Measurements from ENCODE around the gene STK31. TPM values are rescaled to one million over a fixed set of nuclear protein-coding genes. Genes with fewer than 3 reads are reported as not detected.
"Not testable (repeated sequence)": the region's sequence is repeated elsewhere in the genome, so short reads cannot be mapped to it uniquely, and the experiment has no call there.

STK31 gene
- total and polyA plus RNA-seq, 4 donors, result 0.73 to 2.0 (median 0.88) TPM

GRCh38 chr7:23742051-23742450, 32.0 kb downstream of the STK31 start:
- Histone ChIP-seq H3K9me3 (ENCODE audit: control insufficient read depth, insufficient read depth, low read length) (peaks cover 5% of the 10 kb centered on the region), H3K27me3 (ENCODE audit: control insufficient read depth, insufficient read depth, low read length) (no peaks in the 10 kb centered on the region), H3K27ac (ENCODE audit: low read depth, low read length) (no peak overlapping the region), H3K4me1 (ENCODE audit: control insufficient read depth, insufficient read depth, low read length) (no peaks in the 10 kb centered on the region), H3K4me3 (ENCODE audit: low read depth, low read length) (no peak overlapping the region), H3K36me3 (ENCODE audit: control insufficient read depth, insufficient read depth, low read length) (no peaks in the 10 kb centered on the region)
- DNase-seq (ENCODE audit: low read depth in 4 of 6, low spot score in 6 of 6), result no peak

- H3K27ac ChIP-seq (ENCODE audit: low read depth, low read length), result no peak overlapping the region
- DNase-seq (ENCODE audit: low read depth in 4 of 6, low spot score in 6 of 6), result no peak
- WGBS (ENCODE audit: insufficient coverage), result no CpG with 5 or more reads among the region's 4 CpGs
- no peaks in the 10 kb centered on the region for H3K4me1 ChIP-seq (ENCODE audit: control insufficient read depth, insufficient read depth, low read length)
- no peaks in the 10 kb centered on the region for H3K27me3 ChIP-seq (ENCODE audit: control insufficient read depth, insufficient read depth, low read length)
- H3K4me3 ChIP-seq (ENCODE audit: low read depth, low read length), result no peak overlapping the region
- no peaks in the 10 kb centered on the region for H3K36me3 ChIP-seq (ENCODE audit: control insufficient read depth, insufficient read depth, low read length)
- H3K9me3 ChIP-seq (ENCODE audit: control insufficient read depth, insufficient read depth, low read length), result peaks cover 5% of the 10 kb centered on the region
These were observed 33.2 kb downstream of the STK31 start for GRCh38 chr7:23743226-23743625.

GRCh38 chr7:23746629-23747028, 36.6 kb downstream of the STK31 start:
- H3K27ac ChIP-seq (ENCODE audit: low read depth, low read length), result no peak overlapping the region

GRCh38 chr7:23751852-23752251, 41.8 kb downstream of the STK31 start:
- WGBS (ENCODE audit: insufficient coverage), result 100% methylated on average over 1 of the region's 1 CpG
- Histone ChIP-seq H3K9me3 (ENCODE audit: control insufficient read depth, insufficient read depth, low read length) (no peaks in the 10 kb centered on the region), H3K4me3 (ENCODE audit: low read depth, low read length) (no peak overlapping the region), H3K27me3 (ENCODE audit: control insufficient read depth, insufficient read depth, low read length) (no peaks in the 10 kb centered on the region), H3K4me1 (ENCODE audit: control insufficient read depth, insufficient read depth, low read length) (no peaks in the 10 kb centered on the region), H3K36me3 (ENCODE audit: control insufficient read depth, insufficient read depth, low read length) (no peaks in the 10 kb centered on the region), H3K27ac (ENCODE audit: low read depth, low read length) (no peak overlapping the region)
- DNase-seq (ENCODE audit: low read depth in 4 of 6, low spot score in 6 of 6), result no peak

More at GRCh38 chr7:23746629-23747028, 36.6 kb downstream of the STK31 start:
- Histone ChIP-seq H3K9me3 (ENCODE audit: control insufficient read depth, insufficient read depth, low read length) (peaks cover 5% of the 10 kb centered on the region), H3K36me3 (ENCODE audit: control insufficient read depth, insufficient read depth, low read length) (no peaks in the 10 kb centered on the region), H3K4me1 (ENCODE audit: control insufficient read depth, insufficient read depth, low read length) (no peaks in the 10 kb centered on the region), H3K4me3 (ENCODE audit: low read depth, low read length) (no peak overlapping the region), H3K27me3 (ENCODE audit: control insufficient read depth, insufficient read depth, low read length) (no peaks in the 10 kb centered on the region)
- WGBS (ENCODE audit: insufficient coverage), result no CpG with 5 or more reads among the region's 1 CpG
- no peak for DNase-seq (ENCODE audit: low read depth in 4 of 6, low spot score in 6 of 6)

- no CpG with 5 or more reads among the region's 3 CpGs for WGBS (ENCODE audit: insufficient coverage)
These were observed 48.8 kb downstream of the STK31 start for GRCh38 chr7:23758839-23759238.

GRCh38 chr7:23759671-23760391, 49.8 kb downstream of the STK31 start:
- H3K27me3 ChIP-seq (ENCODE audit: control insufficient read depth, insufficient read depth, low read length), result no peaks in the 10 kb centered on the region
- H3K9me3 ChIP-seq (ENCODE audit: control insufficient read depth, insufficient read depth, low read length), result no peaks in the 10 kb centered on the region
- no peak for DNase-seq (ENCODE audit: low read depth in 4 of 6, low spot score in 6 of 6)

More at GRCh38 chr7:23758839-23759238, 48.8 kb downstream of the STK31 start:
- not testable (repeated sequence) for H3K27me3 ChIP-seq (ENCODE audit: control insufficient read depth, insufficient read depth, low read length); H3K4me3 ChIP-seq (ENCODE audit: low read depth, low read length); H3K4me1 ChIP-seq (ENCODE audit: control insufficient read depth, insufficient read depth, low read length); DNase-seq (ENCODE audit: low read depth in 4 of 6, low spot score in 6 of 6); H3K36me3 ChIP-seq (ENCODE audit: control insufficient read depth, insufficient read depth, low read length); H3K9me3 ChIP-seq (ENCODE audit: control insufficient read depth, insufficient read depth, low read length); H3K27ac ChIP-seq (ENCODE audit: low read depth, low read length)

GRCh38 chr7:23765943-23766342, 55.9 kb downstream of the STK31 start:
- DNase-seq (ENCODE audit: low read depth in 4 of 6, low spot score in 6 of 6), result no peak
- Histone ChIP-seq H3K4me1 (ENCODE audit: control insufficient read depth, insufficient read depth, low read length) (no peaks in the 10 kb centered on the region), H3K27me3 (ENCODE audit: control insufficient read depth, insufficient read depth, low read length) (no peaks in the 10 kb centered on the region), H3K36me3 (ENCODE audit: control insufficient read depth, insufficient read depth, low read length) (no peaks in the 10 kb centered on the region), H3K9me3 (ENCODE audit: control insufficient read depth, insufficient read depth, low read length) (no peaks in the 10 kb centered on the region), H3K27ac (ENCODE audit: low read depth, low read length) (no peak overlapping the region), H3K4me3 (ENCODE audit: low read depth, low read length) (no peak overlapping the region)
- WGBS (ENCODE audit: insufficient coverage), result no CpG with 5 or more reads among the region's 3 CpGs

More at GRCh38 chr7:23759671-23760391, 49.8 kb downstream of the STK31 start:
- Histone ChIP-seq H3K27ac (ENCODE audit: low read depth, low read length) (no peak overlapping the region), H3K36me3 (ENCODE audit: control insufficient read depth, insufficient read depth, low read length) (no peaks in the 10 kb centered on the region), H3K4me1 (ENCODE audit: control insufficient read depth, insufficient read depth, low read length) (no peaks in the 10 kb centered on the region), H3K4me3 (ENCODE audit: low read depth, low read length) (no peak overlapping the region)

GRCh38 chr7:23767514-23767913, 57.5 kb downstream of the STK31 start:
- H3K4me3 ChIP-seq (ENCODE audit: low read depth, low read length), result no peak overlapping the region
- no peaks in the 10 kb centered on the region for H3K4me1 ChIP-seq (ENCODE audit: control insufficient read depth, insufficient read depth, low read length)
- no peak for DNase-seq (ENCODE audit: low read depth in 4 of 6, low spot score in 6 of 6)
- H3K27ac ChIP-seq (ENCODE audit: low read depth, low read length), result no peak overlapping the region
- no peaks in the 10 kb centered on the region for H3K9me3 ChIP-seq (ENCODE audit: control insufficient read depth, insufficient read depth, low read length)
- no peaks in the 10 kb centered on the region for H3K27me3 ChIP-seq (ENCODE audit: control insufficient read depth, insufficient read depth, low read length)
- H3K36me3 ChIP-seq (ENCODE audit: control insufficient read depth, insufficient read depth, low read length), result no peaks in the 10 kb centered on the region

- Histone ChIP-seq H3K9me3 (ENCODE audit: control insufficient read depth, insufficient read depth, low read length) (no peaks in the 10 kb centered on the region), H3K4me3 (ENCODE audit: low read depth, low read length) (no peak overlapping the region), H3K27me3 (ENCODE audit: control insufficient read depth, insufficient read depth, low read length) (no peaks in the 10 kb centered on the region), H3K36me3 (ENCODE audit: control insufficient read depth, insufficient read depth, low read length) (no peaks in the 10 kb centered on the region), H3K4me1 (ENCODE audit: control insufficient read depth, insufficient read depth, low read length) (no peaks in the 10 kb centered on the region), H3K27ac (ENCODE audit: low read depth, low read length) (no peak overlapping the region)
- DNase-seq (ENCODE audit: low read depth in 4 of 6, low spot score in 6 of 6), result no peak
- no CpG with 5 or more reads among the region's 3 CpGs for WGBS (ENCODE audit: insufficient coverage)
These were observed 58.0 kb downstream of the STK31 start for GRCh38 chr7:23768022-23768421.

GRCh38 chr7:23779185-23779800, 69.3 kb downstream of the STK31 start:
- not testable (repeated sequence) for H3K27ac ChIP-seq (ENCODE audit: low read depth, low read length); H3K27me3 ChIP-seq (ENCODE audit: control insufficient read depth, insufficient read depth, low read length); H3K9me3 ChIP-seq (ENCODE audit: control insufficient read depth, insufficient read depth, low read length); H3K4me3 ChIP-seq (ENCODE audit: low read depth, low read length); H3K4me1 ChIP-seq (ENCODE audit: control insufficient read depth, insufficient read depth, low read length); H3K36me3 ChIP-seq (ENCODE audit: control insufficient read depth, insufficient read depth, low read length); DNase-seq (ENCODE audit: low read depth in 4 of 6, low spot score in 6 of 6)
- 83% methylated on average over 6 of the region's 7 CpGs for WGBS (ENCODE audit: insufficient coverage)
